ENCODE measurements around the gene CDKL2. TPM values are rescaled to one million over a fixed set of nuclear protein-coding genes. Genes with fewer than 3 reads are reported as not detected.

Gene CDKL2
- total and polyA plus RNA-seq, 2 of the 8 experiments (the other 6 are each of a cell fraction or from before 2014, with no cell fraction given) = 1.4 to 2.1 TPM

- TF ChIP-seq TAF7 (optimal IDR thresholded peaks at IDR 0.05; ENCODE audit: borderline replicate concordance, low read depth, low read length) = no peak
- TF ChIP-seq CHD1 (IDR thresholded peaks at IDR 0.05; ENCODE audit: low read depth, low read length) = no peak
- TF ChIP-seq, protein P1, sequence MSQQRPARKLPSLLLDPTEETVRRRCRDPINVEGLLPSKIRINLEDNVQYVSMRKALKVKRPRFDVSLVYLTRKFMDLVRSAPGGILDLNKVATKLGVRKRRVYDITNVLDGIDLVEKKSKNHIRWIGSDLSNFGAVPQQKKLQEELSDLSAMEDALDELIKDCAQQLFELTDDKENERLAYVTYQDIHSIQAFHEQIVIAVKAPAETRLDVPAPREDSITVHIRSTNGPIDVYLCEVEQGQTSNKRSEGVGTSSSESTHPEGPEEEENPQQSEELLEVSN (IDR thresholded peaks at IDR 0.05) = no peak
- no peak for TF ChIP-seq TEAD4 (IDR thresholded peaks at IDR 0.05; ENCODE audit: low read depth, low read length)
- no peak for TF ChIP-seq KDM5A (IDR thresholded peaks at IDR 0.05; ENCODE audit: low read length)
- TF ChIP-seq, protein P2, sequence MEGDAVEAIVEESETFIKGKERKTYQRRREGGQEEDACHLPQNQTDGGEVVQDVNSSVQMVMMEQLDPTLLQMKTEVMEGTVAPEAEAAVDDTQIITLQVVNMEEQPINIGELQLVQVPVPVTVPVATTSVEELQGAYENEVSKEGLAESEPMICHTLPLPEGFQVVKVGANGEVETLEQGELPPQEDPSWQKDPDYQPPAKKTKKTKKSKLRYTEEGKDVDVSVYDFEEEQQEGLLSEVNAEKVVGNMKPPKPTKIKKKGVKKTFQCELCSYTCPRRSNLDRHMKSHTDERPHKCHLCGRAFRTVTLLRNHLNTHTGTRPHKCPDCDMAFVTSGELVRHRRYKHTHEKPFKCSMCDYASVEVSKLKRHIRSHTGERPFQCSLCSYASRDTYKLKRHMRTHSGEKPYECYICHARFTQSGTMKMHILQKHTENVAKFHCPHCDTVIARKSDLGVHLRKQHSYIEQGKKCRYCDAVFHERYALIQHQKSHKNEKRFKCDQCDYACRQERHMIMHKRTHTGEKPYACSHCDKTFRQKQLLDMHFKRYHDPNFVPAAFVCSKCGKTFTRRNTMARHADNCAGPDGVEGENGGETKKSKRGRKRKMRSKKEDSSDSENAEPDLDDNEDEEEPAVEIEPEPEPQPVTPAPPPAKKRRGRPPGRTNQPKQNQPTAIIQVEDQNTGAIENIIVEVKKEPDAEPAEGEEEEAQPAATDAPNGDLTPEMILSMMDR (IDR thresholded peaks at IDR 0.05; ENCODE audit: control extremely low read depth in 1 of 3, insufficient read depth in 1 of 3, low read depth in 1 of 3, low read length in 3 of 3) = no peak
Measured at GRCh38 chr4:75567725-75568124, 62.6 kb downstream of the CDKL2 start (continued).

Data from H1 (cell line).